Measurements from ENCODE around the gene ADAMTS13.

ADAMTS13 gene

DNA sequence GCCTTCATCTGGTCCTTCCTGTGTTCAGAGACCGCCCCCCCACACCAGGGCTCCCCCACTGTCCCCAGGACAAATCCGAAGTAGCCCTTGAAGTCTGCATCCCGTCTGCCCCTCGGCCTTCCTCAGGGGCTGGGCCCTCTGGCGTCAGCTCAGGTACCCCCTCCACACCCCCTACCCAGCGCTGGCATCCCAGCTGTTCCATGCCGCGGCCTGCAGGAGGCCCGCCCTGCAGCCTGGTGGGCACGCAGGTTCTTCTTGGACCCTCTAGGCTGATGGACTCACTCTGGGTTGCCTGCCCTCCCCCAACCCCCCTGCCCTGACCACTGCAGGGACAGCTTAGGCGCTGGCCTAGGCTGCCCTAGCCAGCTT lies 50.1 kb downstream of the ADAMTS13 start:
- TF ChIP-seq, protein P1, sequence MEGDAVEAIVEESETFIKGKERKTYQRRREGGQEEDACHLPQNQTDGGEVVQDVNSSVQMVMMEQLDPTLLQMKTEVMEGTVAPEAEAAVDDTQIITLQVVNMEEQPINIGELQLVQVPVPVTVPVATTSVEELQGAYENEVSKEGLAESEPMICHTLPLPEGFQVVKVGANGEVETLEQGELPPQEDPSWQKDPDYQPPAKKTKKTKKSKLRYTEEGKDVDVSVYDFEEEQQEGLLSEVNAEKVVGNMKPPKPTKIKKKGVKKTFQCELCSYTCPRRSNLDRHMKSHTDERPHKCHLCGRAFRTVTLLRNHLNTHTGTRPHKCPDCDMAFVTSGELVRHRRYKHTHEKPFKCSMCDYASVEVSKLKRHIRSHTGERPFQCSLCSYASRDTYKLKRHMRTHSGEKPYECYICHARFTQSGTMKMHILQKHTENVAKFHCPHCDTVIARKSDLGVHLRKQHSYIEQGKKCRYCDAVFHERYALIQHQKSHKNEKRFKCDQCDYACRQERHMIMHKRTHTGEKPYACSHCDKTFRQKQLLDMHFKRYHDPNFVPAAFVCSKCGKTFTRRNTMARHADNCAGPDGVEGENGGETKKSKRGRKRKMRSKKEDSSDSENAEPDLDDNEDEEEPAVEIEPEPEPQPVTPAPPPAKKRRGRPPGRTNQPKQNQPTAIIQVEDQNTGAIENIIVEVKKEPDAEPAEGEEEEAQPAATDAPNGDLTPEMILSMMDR (IDR thresholded peaks at IDR 0.05) = no peak
- DNase-seq (ENCODE audit: low spot score) = no peak
- no peak overlapping the region for H3K27ac ChIP-seq
- no peak overlapping the region for H3K4me3 ChIP-seq

DNA sequence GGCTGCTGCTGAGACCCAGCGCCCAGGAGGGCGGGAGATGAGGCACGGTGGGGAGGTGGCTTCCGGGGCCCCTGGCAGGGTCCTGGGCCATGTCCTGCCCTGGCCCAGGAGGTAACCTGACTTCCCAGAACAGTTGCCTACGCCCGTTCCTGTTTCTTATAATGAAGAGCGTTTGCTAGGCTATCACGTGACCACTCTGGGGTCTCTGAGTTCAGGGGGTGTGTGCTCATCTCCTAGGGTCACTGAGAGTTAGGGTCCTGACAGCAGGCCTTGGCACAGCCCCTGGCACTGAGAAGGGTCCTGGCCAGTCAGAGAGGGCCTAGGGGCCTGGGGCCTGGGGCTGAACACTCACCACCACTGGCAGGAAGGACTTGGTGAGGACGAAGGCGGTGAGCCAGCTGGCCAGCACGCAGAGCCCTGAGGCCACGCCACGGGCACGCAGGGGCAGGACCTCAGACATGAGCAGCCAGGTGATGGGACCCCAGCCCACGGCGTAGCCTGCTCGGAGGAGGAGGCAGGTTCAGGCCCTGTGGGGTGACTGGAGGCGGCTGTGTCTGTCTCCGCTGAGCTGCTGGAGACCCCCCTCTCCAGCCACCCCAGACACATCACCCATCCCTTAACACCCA lies 50.7 kb downstream of the ADAMTS13 start:
- Histone ChIP-seq H3K27ac (no peak overlapping the region), H3K4me3 (no peak overlapping the region)
- DNase-seq (ENCODE audit: low spot score) = no peak
- TF ChIP-seq, protein P1 (IDR thresholded peaks at IDR 0.05) = no peak

DNA sequence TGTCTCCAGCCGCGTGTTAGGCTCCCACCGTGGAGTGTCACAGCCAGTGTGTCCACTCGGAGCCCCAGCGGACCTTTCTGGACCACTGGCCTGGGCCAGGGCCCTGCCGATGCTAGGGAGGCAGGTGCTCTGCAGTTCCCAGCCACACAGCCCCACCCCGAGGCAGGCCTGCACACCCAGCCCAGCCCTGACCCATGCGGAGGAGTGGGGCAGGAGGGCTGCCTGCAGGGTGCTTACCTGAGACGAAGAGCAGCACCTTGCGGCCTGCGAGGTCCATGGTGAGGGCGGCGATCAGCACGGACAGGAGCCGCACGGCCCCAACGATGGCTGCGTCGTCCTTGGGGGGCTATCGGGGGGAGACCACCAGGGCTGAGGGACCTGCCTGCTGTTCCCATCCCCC lies 51.6 kb downstream of the ADAMTS13 start:
- no peak for DNase-seq (ENCODE audit: low spot score)
- TF ChIP-seq, protein P1 (IDR thresholded peaks at IDR 0.05) = no peak
- no peak overlapping the region for H3K4me3 ChIP-seq

DNA sequence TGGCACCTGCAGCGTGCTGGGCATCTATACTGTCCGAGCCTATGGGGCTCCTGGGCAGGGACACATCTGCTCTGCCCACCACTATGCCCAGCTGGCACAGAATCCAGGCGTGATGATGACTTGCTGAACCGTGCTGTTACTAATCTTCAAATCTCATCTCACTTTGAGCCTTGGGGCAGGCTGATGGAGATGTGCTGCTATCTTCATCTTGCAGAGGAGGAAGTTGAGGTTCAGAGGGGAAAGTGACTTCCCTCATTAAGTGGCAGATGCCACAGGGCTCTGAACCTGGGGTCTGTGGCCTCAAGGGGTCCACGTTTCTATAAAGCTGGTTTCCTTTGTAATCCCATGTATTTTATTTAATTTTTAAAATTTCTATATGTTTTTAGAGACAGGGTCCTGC lies 52.0 kb downstream of the ADAMTS13 start:
- TF ChIP-seq, protein P1 (IDR thresholded peaks at IDR 0.05) = no peak
- Histone ChIP-seq H3K27ac (no peak overlapping the region), H3K4me3 (no peak overlapping the region)
- no peak for DNase-seq (ENCODE audit: low spot score)

More for the DNA sequence above, 51.6 kb downstream of the ADAMTS13 start:
- H3K27ac ChIP-seq = no peak overlapping the region

DNA sequence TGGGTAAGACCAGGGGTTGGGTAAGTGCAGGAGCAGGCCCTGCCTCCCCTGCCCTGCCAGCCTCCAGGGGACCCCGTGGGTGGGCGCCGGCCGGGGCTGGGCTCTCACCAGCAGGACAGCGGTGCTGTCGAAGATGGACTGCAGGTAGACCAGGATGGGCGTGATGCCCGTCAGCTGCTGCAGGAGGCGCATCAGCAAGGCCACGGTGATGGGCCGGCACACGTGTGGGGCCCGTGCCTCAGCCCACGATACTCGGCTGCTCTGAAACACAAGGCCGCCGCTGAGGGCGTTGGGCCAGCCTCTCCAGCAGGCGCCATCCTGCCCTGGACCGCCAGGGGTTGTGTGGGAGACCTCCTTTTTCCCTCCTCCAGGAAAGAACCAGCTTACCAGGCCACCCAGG lies 52.7 kb downstream of the ADAMTS13 start:
- DNase-seq (ENCODE audit: low spot score) = no peak
- Histone ChIP-seq H3K27ac (no peak overlapping the region), H3K4me3 (no peak overlapping the region)
- TF ChIP-seq, protein P1 (IDR thresholded peaks at IDR 0.05) = no peak

DNA sequence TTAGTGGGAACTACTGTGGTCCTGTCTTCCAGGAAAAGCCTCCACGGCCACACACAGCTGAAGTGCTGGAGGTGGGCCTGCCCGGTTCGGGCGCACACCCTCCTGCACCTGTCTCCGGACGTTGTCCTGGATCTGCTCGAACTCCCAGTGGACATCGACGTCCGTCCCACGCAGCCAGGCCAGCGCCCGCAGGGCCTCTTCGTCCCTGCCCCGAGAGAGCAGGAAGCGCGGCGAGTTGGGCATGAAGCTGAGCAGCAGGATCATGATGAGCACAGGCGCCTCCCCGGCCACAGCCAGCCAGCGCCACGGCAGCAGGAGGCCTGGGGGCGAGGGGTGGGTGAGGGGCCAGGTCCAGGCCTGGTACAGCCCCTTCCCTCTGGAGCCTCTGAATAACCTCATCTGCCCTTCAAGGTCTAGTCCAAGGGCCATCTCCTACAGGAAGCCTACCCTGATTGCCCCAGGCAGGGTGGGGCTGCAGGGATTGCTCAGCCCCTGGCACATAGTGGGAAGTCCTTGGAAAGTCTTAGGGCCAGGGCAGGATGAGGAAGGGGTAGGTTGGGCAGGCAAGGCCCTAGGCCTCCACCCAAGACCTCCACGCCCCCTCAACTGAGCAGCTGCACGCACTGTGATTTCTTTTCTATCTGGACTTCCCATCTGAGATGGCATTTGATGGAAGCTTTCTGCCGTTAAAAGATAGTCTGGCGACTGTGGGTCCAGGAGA lies 53.3 kb downstream of the ADAMTS13 start:
- no peak for DNase-seq (ENCODE audit: low spot score)
- Histone ChIP-seq H3K4me3 (no peak overlapping the region), H3K27ac (no peak overlapping the region)
- TF ChIP-seq, protein P1 (IDR thresholded peaks at IDR 0.05) = no peak

Data from coronary artery (tissue), 2 donors.